BE2C (cell line): ENCODE results near the gene TMEM167A.

Experiments used
- DNase-seq: peaks from one replicate; pipeline ENCODE4 v3.0.0-alpha.2; 2020
- H3K27me3 ChIP-seq: fragments of 250-450 bp; sonication (Bioruptor Pico); 2 replicates; pipeline ENCODE4 v1.5.1; 2020; ENCODE audit warnings: mild to moderate bottlenecking
- H3K36me3 ChIP-seq: fragments of 250-450 bp; sonication (Bioruptor Pico); 2 replicates; pipeline ENCODE4 v1.5.1; 2020; ENCODE audit warnings: mild to moderate bottlenecking
- H3K4me1 ChIP-seq: fragments of 250-450 bp; sonication (Bioruptor Pico); 2 replicates; pipeline ENCODE4 v1.5.1; 2020
- H3K4me3 ChIP-seq: 2 replicates; pipeline ENCODE4 v1.5.1; 2011; ENCODE audit warnings: low read depth, low read length
- H3K9me3 ChIP-seq: fragments of 250-450 bp; sonication (Bioruptor Pico); 2 replicates; pipeline ENCODE4 v1.5.1; 2020
- TF ChIP-seq, protein P1 (sequence below): IDR thresholded peaks from 2 replicates; pipeline ENCODE4 v1.5.1; 2012; ENCODE audit warnings: mild to moderate bottlenecking, low read depth, low read length

The TMEM167A gene

DNA sequence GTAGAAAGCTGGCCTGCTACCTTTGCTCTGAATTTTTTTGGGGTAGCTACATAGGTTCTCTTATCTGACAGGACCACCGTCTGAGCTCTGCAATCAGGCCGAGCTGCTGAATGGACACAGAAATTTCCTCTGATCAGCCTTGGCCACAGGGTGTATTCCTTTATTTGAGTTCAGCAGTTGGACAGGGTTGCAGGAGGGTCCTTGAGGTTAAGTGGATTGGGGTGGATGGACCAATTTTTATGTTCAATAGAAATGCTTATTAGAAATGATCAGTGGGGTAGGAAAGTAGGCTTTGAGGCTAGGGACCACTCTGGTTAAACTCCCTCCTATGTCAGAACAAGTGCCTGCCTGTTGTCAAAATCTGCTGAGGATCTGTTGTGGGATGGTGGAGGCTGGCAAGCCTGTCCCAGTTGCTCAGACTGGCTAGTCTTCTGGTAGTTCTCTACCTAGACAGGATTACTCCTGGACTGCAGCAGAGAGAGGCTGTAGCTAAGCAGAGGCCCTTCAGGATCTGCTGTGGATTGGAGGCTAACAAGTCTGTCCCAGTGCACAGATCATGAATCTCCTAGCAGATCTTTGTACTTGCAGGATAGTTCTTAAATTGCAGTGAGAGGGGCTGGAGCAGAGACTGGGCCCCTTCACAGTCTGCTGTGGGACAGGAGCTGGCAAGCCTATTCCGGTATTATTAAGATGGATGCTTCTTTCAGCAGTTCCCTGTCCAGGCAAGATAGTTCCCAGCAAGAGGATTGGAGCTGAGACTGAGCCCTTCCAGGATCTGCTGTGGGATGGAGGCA is 18.2 kb upstream of the TMEM167A start:
- Histone ChIP-seq H3K36me3 (no peaks in the 10 kb centered on the region), H3K4me3 (no peak overlapping the region), H3K27me3 (no peaks in the 10 kb centered on the region), H3K9me3 (no peaks in the 10 kb centered on the region; the same call in none of the 2 replicates), H3K4me1 (peaks cover 4% of the 10 kb centered on the region)
- TF ChIP-seq, protein P1, sequence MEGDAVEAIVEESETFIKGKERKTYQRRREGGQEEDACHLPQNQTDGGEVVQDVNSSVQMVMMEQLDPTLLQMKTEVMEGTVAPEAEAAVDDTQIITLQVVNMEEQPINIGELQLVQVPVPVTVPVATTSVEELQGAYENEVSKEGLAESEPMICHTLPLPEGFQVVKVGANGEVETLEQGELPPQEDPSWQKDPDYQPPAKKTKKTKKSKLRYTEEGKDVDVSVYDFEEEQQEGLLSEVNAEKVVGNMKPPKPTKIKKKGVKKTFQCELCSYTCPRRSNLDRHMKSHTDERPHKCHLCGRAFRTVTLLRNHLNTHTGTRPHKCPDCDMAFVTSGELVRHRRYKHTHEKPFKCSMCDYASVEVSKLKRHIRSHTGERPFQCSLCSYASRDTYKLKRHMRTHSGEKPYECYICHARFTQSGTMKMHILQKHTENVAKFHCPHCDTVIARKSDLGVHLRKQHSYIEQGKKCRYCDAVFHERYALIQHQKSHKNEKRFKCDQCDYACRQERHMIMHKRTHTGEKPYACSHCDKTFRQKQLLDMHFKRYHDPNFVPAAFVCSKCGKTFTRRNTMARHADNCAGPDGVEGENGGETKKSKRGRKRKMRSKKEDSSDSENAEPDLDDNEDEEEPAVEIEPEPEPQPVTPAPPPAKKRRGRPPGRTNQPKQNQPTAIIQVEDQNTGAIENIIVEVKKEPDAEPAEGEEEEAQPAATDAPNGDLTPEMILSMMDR: no peak
- DNase-seq: no peak

DNA sequence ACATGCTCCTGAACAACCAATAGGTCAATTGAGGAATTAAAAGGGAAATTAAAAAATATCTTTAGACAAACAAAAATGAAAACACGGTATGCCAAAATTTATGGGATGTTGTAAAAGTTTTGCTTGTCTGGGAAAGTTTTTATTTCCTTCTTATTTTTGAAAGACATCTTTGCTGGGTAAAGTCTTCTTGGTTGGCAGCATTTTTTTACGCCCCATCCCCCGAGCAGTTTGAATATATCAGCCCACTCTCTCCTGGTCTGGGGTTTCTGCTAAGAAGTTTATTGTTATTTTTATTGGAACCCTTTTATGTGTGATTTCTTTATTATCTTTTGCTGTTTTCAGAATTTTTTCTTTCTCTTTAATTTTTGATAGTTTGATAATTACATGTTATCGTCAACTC is 16.5 kb upstream of the TMEM167A start:
- no peak for DNase-seq
- Histone ChIP-seq H3K4me1 (peaks cover 4% of the 10 kb centered on the region; the same call in 1 of the 2 replicates), H3K4me3 (no peak overlapping the region), H3K27me3 (no peaks in the 10 kb centered on the region), H3K9me3 (no peaks in the 10 kb centered on the region; the same call in none of the 2 replicates), H3K36me3 (no peaks in the 10 kb centered on the region; the same call in 1 of the 2 replicates)
- TF ChIP-seq, protein P1: no peak

DNA sequence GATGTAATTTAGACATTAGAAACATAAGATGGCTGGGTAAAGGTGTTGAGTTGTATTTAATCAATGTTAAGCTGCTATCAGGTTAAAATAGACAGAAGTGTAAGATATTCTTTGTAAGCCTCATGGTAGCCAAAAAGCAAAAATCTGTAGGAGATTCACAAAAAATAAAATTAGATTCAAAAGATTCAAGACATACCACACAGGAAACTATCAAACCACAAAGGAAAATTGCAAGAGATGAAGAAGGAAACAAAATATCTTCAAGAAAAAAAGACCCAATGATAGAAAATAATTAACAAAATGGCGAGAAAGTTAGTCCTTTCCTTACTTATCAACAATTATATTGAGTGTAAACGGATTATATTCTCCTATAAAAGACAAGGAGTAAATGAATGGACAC is 15.4 kb upstream of the TMEM167A start:
- Histone ChIP-seq H3K4me3 (no peak overlapping the region), H3K27me3 (no peaks in the 10 kb centered on the region), H3K36me3 (no peaks in the 10 kb centered on the region; the same call in 1 of the 2 replicates), H3K4me1 (peaks cover 2% of the 10 kb centered on the region; the same call in 1 of the 2 replicates), H3K9me3 (no peaks in the 10 kb centered on the region; the same call in none of the 2 replicates)
- DNase-seq: no peak
- TF ChIP-seq, protein P1: no peak

DNA sequence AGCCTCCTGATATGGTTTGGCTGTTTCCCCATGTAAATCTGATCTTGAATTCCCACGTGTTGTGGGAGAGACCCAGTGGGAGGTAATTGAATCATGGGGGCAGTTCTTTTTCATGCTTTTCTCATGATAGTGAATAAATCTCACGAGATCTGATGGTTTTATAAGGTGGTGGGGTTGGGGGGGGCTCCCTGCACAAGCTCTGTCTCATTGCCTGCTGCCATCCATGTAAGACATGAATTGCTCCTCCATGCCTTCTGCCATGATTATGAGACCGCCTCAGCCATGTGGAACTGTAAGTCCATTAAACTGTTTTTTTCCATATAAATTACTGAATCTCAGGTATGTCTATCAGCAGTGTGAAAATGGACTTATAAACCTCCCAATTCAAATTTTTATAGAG is 13.0 kb upstream of the TMEM167A start:
- Histone ChIP-seq H3K4me3 (no peak overlapping the region), H3K4me1 (no peaks in the 10 kb centered on the region), H3K36me3 (no peaks in the 10 kb centered on the region; the same call in 1 of the 2 replicates), H3K27me3 (no peaks in the 10 kb centered on the region), H3K9me3 (no peaks in the 10 kb centered on the region; the same call in none of the 2 replicates)
- TF ChIP-seq, protein P1: no peak
- no peak for DNase-seq

DNA sequence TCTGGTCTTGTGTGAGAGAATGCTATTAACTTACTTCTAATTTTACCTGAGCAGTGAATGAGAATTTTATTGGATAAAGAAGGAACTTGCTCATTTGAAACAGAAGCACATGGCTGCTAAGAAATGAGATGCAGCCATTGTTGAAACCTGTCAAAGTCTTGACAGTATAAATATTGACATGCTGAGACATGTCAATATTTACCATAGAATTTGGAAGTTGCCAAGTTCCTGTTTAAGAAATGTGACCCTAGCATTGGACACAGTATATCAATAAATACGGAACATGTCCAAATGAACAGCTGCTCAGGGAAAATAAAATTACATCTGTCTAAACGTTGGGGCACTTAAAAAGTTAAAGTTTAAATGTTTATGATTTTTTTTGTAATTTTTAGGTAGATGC is 7.9 kb upstream of the TMEM167A start:
- DNase-seq: no peak
- Histone ChIP-seq H3K9me3 (no peaks in the 10 kb centered on the region), H3K4me3 (no peak overlapping the region), H3K36me3 (no peaks in the 10 kb centered on the region; the same call in 1 of the 2 replicates), H3K4me1 (no peaks in the 10 kb centered on the region), H3K27me3 (no peaks in the 10 kb centered on the region)
- TF ChIP-seq, protein P1: no peak

DNA sequence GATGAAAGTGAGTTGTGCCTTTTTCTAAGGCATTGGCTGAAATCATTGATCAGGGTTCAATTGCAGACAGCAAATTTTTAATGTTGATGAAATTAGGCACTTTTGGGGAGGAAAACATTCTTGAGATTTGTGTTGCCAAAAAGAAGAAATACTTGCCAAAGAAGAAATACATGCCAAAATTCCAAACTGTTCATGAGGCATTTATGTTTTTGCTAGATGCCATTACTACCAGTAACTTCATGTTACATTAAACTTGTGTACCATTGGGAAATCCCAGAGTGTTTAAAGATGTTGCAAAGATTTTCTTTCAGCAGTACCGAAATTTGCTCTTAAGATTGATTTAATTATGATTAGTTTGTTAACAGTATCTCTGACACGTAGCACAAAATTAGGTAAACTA is 7.1 kb upstream of the TMEM167A start:
- no peaks in the 10 kb centered on the region for H3K9me3 ChIP-seq
- TF ChIP-seq, protein P1: no peak
- no peak overlapping the region for H3K4me3 ChIP-seq
- DNase-seq: no peak
- H3K27me3 ChIP-seq: no peaks in the 10 kb centered on the region
- no peaks in the 10 kb centered on the region for H3K36me3 ChIP-seq
- no peaks in the 10 kb centered on the region for H3K4me1 ChIP-seq
